OCI-M2 (cell line): ENCODE results near the gene ACBD4.

ENCODE experiments used
- DNase-seq: peaks from one replicate; lab custom pipeline; 2025; ENCODE audit not compliant: unreplicated experiment; lab: John Stamatoyannopoulos, UW

ACBD4 gene

GRCh38 chr17:45149669-45150664, 14.5 kb downstream of the ACBD4 start:
- no peak for DNase-seq

DNA sequence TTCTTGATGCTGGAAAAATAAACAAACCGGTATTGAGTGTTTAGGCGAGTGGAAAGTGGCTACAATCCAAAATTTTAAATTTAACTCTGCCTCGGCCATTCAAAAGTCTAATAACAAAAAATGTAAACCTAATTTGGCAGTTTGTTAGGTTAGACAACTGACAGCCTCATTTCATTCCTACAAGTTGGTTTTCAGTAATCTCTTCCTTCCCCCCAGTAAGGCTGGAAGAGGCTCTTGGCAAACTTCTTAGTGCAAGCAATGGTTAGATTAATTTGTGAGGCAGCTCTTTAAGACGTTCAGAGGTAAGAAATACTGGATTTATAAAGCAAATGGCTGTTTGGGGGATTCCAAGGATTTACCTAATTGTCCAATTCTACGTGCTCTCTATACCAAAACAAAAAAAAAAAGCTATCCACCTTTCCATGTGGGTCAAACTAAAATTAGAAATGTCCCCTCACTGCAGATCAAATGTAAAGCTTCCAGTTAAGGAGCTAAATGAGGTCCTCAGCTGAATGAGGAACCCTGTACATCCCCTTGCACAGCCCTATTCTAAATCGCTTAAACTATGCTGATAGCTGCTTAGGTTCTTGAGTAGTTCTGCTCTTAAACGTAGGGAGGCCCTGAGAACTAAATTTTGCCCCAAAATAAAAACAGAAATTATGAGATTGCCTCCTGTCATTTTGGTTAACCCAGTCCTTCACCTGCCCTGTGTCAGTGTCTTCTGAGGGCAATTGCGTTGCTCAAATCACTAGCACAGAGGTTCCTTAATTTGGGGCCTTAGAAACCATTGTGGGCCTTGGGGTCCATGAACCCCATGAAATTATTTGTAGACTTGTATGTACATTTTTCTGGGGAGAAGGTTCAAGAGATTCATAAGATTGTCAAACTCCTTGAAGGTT, 15.7 kb downstream of the ACBD4 start:
- no peak for DNase-seq

- DNase-seq, result no peak
These were observed 19.5 kb downstream of the ACBD4 start for GRCh38 chr17:45155029-45155428.

DNA sequence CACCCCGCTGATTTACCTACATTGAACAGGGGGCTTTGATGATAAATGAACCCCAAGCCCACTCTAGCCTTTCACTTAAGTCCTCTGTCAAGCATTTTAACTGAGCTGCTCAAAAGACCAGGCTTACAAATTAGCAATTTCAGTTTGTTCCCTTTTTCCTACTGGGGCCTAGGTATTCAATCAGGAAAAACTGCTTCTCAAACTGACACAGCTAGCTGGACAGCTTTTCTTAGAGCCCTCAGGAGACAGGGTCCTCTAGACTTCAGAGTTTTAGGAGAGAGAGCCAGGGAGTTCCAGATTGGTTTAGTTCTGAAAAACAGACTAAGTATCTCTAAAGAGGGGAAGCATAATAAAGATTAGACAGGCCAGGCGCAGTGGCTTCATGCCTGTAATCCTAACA, 20.0 kb downstream of the ACBD4 start:
- DNase-seq, result no peak

GRCh38 chr17:45156242-45156641, 20.8 kb downstream of the ACBD4 start:
- no peak for DNase-seq

DNA sequence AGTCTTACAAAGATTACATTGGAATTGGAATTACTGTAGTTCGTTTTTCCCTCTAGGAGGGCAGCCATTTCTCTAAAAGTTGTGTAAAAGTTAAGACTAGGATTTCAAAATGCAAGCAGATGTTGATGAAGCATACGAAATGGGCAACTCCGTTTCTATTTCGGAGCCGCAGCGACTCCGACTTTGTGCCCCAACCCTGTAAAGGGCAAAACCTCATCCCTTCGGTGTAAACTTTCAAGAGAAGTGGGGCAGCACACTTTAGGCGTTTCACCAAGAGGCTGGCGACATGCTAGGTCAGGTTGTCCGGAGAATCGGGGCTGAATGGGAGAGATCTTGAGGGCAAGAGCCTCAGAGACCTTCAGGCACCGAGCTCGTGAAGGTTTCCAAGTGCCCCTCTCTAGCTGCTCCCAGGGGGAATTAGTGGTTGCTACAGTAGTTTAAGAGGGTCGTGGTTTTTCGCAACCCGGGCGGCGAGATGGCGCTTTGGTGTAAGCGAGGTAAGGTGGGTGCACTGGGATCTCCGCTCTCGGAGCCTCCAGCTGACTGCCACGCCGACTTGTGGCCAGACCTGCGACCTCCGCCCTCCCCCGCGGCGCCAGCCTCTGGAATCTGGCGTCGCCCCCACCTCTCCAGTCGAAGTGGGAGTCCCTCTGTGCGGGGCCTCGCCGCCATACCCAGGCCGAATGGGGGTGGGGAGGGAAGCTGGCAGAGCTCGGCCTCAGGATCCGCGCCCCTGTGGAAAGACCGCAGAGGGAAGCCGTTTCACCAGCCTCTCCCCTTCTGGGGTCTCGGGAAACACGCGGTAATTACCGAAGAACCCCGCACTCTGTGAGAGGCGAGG, 25.2 kb downstream of the ACBD4 start:
- no peak for DNase-seq

GRCh38 chr17:45161288-45162024, 26.0 kb downstream of the ACBD4 start, which contains the start of gene HEXIM2:
Gene HEXIM2 (plus strand): TSS chr17:45161875. CDS start chr17:45162794, 919 bp downstream.
- peak; percentile 94 for DNase-seq

DNA sequence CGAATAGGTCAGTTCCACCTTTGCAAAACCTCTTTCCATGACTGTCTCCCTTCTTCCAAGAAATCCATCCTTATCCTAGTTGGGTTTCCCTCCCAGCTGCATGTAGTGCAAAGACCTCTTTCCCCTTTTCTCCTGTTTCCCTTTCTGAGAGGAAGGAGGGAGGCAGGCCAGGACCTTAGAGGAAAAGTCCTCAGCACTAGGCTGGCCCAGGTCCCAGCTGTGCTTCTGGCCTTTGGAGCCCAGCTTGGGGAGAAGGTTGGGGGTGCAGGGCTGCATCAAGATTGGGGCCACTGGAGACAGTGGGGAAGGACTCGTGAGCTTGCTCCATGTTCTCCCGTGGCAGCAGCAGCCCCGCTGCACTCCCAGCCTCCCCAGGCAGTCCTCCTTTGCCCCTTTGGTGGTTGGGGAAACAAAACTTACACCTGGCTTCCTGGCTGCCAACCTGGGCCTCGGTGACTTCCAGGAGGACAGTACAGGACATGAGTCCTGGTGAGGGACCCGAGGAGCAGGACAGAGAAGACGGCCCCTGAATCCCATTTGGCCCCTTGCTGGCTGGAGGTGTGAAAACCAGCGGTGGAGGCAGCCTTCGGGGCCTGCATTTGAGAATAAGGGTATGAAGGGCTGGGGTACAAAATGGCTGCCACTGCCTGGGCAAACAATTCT, 26.7 kb downstream of the ACBD4 start:
- DNase-seq, result no peak

DNA sequence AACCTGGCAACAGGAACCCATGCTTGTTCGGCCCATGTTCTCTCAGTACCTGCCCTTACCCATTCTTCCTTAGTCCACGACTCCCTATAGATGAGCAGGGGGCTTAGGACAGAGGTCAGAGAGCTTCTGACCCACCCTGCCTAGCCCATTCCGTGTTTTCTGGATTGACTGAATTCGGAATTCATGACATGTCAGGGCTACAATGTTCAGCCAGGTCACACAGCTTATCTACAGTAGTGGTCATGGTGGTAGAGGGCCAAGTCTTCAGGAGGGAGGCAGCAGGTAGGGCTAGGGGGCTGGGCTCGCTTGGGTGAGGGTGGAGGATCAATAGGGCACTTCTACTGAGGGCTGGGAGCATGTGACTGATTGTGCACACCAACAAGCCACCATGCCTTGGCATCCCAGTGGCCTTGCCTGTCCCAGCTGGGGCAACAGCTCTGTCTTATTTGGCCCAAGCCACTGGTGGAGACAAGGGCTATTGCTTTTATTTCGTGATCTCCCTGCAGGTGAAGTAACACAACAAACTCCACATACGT, 29.3 kb downstream of the ACBD4 start:
- DNase-seq, result no peak

GRCh38 chr17:45168991-45169752, 33.7 kb downstream of the ACBD4 start:
- DNase-seq, result no peak

DNA sequence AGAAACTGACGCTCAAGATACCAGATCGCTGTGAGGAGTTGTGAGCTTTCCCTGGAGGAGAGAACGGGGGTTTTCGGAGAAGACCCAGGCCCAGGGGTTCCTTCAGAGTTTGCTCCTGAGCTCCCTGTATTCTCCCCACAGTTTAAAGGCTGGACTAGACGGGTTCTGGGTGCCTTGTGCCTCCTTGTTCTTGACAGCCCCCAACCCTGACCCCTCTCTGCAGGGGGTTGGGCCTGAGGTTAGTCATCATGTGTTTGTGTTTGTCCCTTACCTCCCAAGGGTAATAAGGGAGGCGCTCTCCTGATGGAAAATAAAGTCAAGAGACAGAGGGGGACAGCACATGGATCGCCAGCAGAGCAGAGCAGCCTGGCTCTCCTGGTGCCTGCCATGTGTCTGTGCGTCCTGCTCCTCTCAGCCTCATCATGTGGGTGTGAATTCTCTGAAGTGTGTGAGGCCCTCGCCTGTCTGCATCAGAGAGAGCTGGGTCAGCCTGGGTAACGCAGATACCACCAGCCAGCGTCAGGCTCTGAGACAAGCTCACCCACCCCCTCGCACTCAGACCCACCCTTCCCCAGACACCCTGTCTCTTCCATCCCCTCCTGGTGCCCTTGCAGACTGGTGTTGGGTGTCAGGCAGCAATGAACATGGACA, 34.9 kb downstream of the ACBD4 start:
- no peak for DNase-seq

GRCh38 chr17:45170931-45171337, 35.4 kb downstream of the ACBD4 start:
- no peak for DNase-seq

GRCh38 chr17:45171338-45172231, 36.1 kb downstream of the ACBD4 start:
- DNase-seq, result no peak

DNA sequence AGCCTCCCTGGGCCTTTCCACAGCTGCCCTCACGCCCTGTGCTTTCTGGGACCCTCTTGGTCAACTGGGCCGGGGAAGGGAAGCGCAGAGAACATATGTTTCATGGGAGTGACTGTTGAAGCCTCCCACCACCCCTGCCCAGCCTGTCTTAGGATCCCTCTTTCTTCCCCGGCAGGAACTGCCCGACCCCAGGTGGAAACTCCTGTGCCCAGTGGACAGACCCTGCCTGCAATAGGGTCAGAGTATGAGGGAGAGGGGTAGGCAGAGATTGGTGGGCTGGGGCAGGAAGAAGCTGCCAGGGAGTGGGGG, 36.7 kb downstream of the ACBD4 start:
- no peak for DNase-seq

- DNase-seq, result no peak
These were observed 37.2 kb downstream of the ACBD4 start for GRCh38 chr17:45172541-45173286.

DNA sequence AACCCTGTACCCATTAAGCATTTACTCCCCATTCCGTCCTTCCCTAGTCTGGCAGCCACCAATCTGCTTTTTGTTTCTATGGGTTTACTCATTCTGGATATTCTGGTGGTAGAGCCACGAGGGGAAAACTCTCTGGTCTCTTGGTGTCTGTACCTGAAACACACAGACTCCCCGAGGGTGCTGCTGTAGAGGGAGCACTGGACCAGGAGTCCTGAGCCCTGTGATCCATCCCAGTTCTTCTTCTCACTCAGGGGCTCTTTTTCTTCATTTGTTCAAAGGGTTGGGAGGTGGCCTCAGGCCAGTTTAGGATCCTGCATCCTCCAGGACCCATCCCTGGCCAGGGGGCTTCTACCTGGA, 40.2 kb downstream of the ACBD4 start:
- no peak for DNase-seq

DNA sequence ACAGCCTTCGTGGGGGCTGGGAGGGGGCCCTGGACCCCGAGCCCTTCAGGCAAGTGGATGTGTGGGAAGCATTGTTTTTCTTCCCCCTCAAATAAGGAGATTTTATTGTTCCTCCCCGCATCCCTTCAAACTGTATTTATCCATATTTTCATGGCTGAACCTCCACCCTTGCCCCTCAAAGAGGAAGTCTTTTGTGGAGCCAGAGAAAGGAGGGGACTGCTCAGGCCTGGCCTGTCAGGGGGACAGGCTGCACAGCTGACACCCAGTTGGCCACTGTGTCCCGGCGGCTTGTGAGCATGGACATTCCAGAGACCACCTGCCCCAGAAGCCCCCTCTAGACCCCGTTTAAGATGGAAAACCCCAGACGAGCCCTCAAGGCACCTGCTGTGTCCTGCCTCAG, 42.1 kb downstream of the ACBD4 start:
- DNase-seq, result no peak
